Type B pancreatic cell (in vitro differentiated cells): Measurements from ENCODE around the gene IL24. TPM values are rescaled to one million over a fixed set of nuclear protein-coding genes. Genes with fewer than 3 reads are reported as not detected.

Experiments
- DNase-seq: peaks from one replicate; pipeline ENCODE4 v3.0.0; 2021; ENCODE audit warnings: mixed read lengths; ENCODE audit not compliant: unreplicated experiment; ENCODE audit errors: extremely low spot score
- H3K27ac Mint-ChIP-seq: 2 replicates; pipeline ENCODE4 v1.8.0; 2021; ENCODE audit warnings: mild to moderate bottlenecking, mixed read lengths
- H3K27me3 Mint-ChIP-seq: 2 replicates; pipeline ENCODE4 v1.8.0; 2021; ENCODE audit warnings: mixed read lengths
- H3K36me3 Mint-ChIP-seq: 2 replicates; pipeline ENCODE4 v1.8.0; 2021; ENCODE audit warnings: mixed read lengths
- H3K4me1 Mint-ChIP-seq: one replicate; pipeline ENCODE4 v1.8.0; 2021; ENCODE audit warnings: mixed read lengths; ENCODE audit not compliant: unreplicated experiment
- H3K4me3 Mint-ChIP-seq: 2 replicates; pipeline ENCODE4 v1.8.0; 2021; ENCODE audit warnings: mild to moderate bottlenecking, mixed read lengths
- H3K9me3 Mint-ChIP-seq: 2 replicates; pipeline ENCODE4 v1.8.0; 2021; ENCODE audit warnings: mixed read lengths
- CTCF ChIP-seq: fragments of 200-600 bp; sonication (generic); conservative IDR thresholded peaks from 2 replicates; pipeline ENCODE4 v1.5.0; 2021; ENCODE audit warnings: antibody characterized with exemption, mild to moderate bottlenecking
- total RNA-seq: library from RNA; stranded (reverse); gene quantifications from 2 replicates; pipeline ENCODE4 v1.2.1, GENCODE V29; 2021; ENCODE audit warnings: low replicate concordance

Gene IL24
- total RNA-seq, 1 donor from 2014 or later = not detected

GRCh38 chr1:206854401-206855129 lies 42.7 kb upstream of the IL24 start:
- H3K4me3 Mint-ChIP-seq = no peak overlapping the region
- H3K9me3 Mint-ChIP-seq = peaks cover 15% of the 10 kb centered on the region
- no peak overlapping the region for H3K27ac Mint-ChIP-seq
- TF ChIP-seq CTCF = no peak
- H3K27me3 Mint-ChIP-seq = peaks cover 34% of the 10 kb centered on the region
- no peaks in the 10 kb centered on the region for H3K4me1 Mint-ChIP-seq
- DNase-seq = no peak
- H3K36me3 Mint-ChIP-seq = no peaks in the 10 kb centered on the region

GRCh38 chr1:206855859-206856258 lies 41.4 kb upstream of the IL24 start:
- H3K27ac Mint-ChIP-seq = no peak overlapping the region
- no peak for TF ChIP-seq CTCF
- H3K4me1 Mint-ChIP-seq = no peaks in the 10 kb centered on the region
- H3K4me3 Mint-ChIP-seq = no peak overlapping the region
- H3K36me3 Mint-ChIP-seq = no peaks in the 10 kb centered on the region
- H3K27me3 Mint-ChIP-seq = peaks cover 27% of the 10 kb centered on the region
- no peak for DNase-seq
- H3K9me3 Mint-ChIP-seq = peaks cover 15% of the 10 kb centered on the region

- H3K27ac Mint-ChIP-seq = no peak overlapping the region
- H3K4me1 Mint-ChIP-seq = no peaks in the 10 kb centered on the region
- TF ChIP-seq CTCF = peak; percentile 48
- H3K27me3 Mint-ChIP-seq = peaks cover 23% of the 10 kb centered on the region
- no peak for DNase-seq
- H3K4me3 Mint-ChIP-seq = no peak overlapping the region
- no peaks in the 10 kb centered on the region for H3K36me3 Mint-ChIP-seq
- H3K9me3 Mint-ChIP-seq = peaks cover 10% of the 10 kb centered on the region
These were observed 40.4 kb upstream of the IL24 start for GRCh38 chr1:206856674-206857464.

- Mint-ChIP-seq H3K9me3 (no peaks in the 10 kb centered on the region), H3K4me1 (no peaks in the 10 kb centered on the region), H3K4me3 (no peak overlapping the region), H3K36me3 (no peaks in the 10 kb centered on the region), H3K27me3 (peaks cover 25% of the 10 kb centered on the region), H3K27ac (no peak overlapping the region)
- no peak for TF ChIP-seq CTCF
- no peak for DNase-seq
These were observed 38.1 kb upstream of the IL24 start for GRCh38 chr1:206859082-206859521.

- Mint-ChIP-seq H3K27ac (no peak overlapping the region), H3K4me1 (no peaks in the 10 kb centered on the region), H3K36me3 (no peaks in the 10 kb centered on the region), H3K9me3 (no peaks in the 10 kb centered on the region), H3K4me3 (no peak overlapping the region), H3K27me3 (peaks cover 29% of the 10 kb centered on the region)
- no peak for DNase-seq
- no peak for TF ChIP-seq CTCF
These were observed 37.1 kb upstream of the IL24 start for GRCh38 chr1:206860165-206860564.
